ENCODE data around the gene MIGA2.
A peak's percentile ranks its signal among the peaks of the same experiment; 100 is the strongest.

GRCh38 chr9:129080601-129081387 lies 44.4 kb downstream of the MIGA2 start, which contains the start of gene DOLPP1:
- TF ChIP-seq POLR2AphosphoS5 (IDR thresholded peaks at IDR 0.05; ENCODE audit: borderline replicate concordance, low read depth, low read length) (peak; percentile 58; the same call in 1 of the 2 replicates), EZH2 (IDR thresholded peaks at IDR 0.05) (no peak)

All from SK-N-MC (cell line).